MCF 10A (cell line): ENCODE measurements around the gene SIDT1. TPM values are rescaled to one million over a fixed set of nuclear protein-coding genes. Genes with fewer than 3 reads are reported as not detected.

ENCODE experiments used
- BruUV-seq: library from RNA; stranded (reverse); fragments of 400-500 nt; replicated peaks from 2 replicates; lab custom pipeline; 2021; lab: Mats Ljungman, UMichigan
- CTCF ChIA-PET: fragments of 300-600 bp; sonication (Branson Sonifier 250); formaldehyde crosslinking; extraction: SDS; loops from one replicate; lab custom pipeline; 2021; ENCODE audit warnings: antibody characterized with exemption, inconsistent platforms; lab: Yijun Ruan, JAX
- POLR2A ChIA-PET: fragments of 300-600, 350-650 bp; sonication (Branson Sonifier 250); formaldehyde crosslinking; extraction: SDS; loops from one replicate; lab custom pipeline; 2020; ENCODE audit warnings: antibody characterized with exemption, inconsistent platforms; lab: Yijun Ruan, JAX
- DNase-seq: peaks from one replicate; pipeline ENCODE4 v3.0.0-alpha.2; 2018; ENCODE audit not compliant: unreplicated experiment
- H3K27ac Mint-ChIP-seq: one replicate; pipeline ENCODE4 v1.8.0; 2022; ENCODE audit warnings: mild to moderate bottlenecking, low read depth, mixed read lengths; ENCODE audit not compliant: unreplicated experiment
- H3K27me3 Mint-ChIP-seq: one replicate; pipeline ENCODE4 v1.8.0; 2022; ENCODE audit warnings: mixed read lengths; ENCODE audit not compliant: insufficient read depth, unreplicated experiment
- H3K36me3 Mint-ChIP-seq: one replicate; pipeline ENCODE4 v1.8.0; 2022; ENCODE audit warnings: mild to moderate bottlenecking, moderate library complexity, mixed read lengths; ENCODE audit not compliant: insufficient read depth, unreplicated experiment
- H3K4me1 Mint-ChIP-seq: one replicate; pipeline ENCODE4 v1.8.0; 2022; ENCODE audit warnings: mixed read lengths; ENCODE audit not compliant: insufficient read depth, unreplicated experiment
- H3K4me3 Mint-ChIP-seq: one replicate; pipeline ENCODE4 v1.8.0; 2022; ENCODE audit warnings: mild to moderate bottlenecking, moderate library complexity, mixed read lengths; ENCODE audit not compliant: unreplicated experiment
- H3K9me3 Mint-ChIP-seq: one replicate; pipeline ENCODE4 v1.8.0; 2022; ENCODE audit warnings: mixed read lengths; ENCODE audit not compliant: unreplicated experiment
- CTCF ChIP-seq: fragments of 200-600 bp; IDR thresholded peaks from one replicate; pipeline ENCODE4 v1.8.0; 2022; ENCODE audit warnings: antibody characterized with exemption, mild to moderate bottlenecking; ENCODE audit not compliant: unreplicated experiment
- intact Hi-C: fragments of 100-400 bp; cut with micrococcal nuclease; formaldehyde crosslinking; loops from 2 replicates; pipeline ENCODE4 v1.14.1; 2022
- total RNA-seq: library from RNA; stranded (reverse); gene quantifications from 2 replicates; pipeline ENCODE4 v1.2.3, GENCODE V29; 2022

The SIDT1 gene
- total RNA-seq, 1 experiment from 2014 or later = 0.28 TPM

- BruUV-seq = no TSS peak
- H3K4me3 Mint-ChIP-seq = no peak overlapping the region
- H3K27me3 Mint-ChIP-seq = no peaks in the 10 kb centered on the region
- POLR2A ChIA-PET = no interaction called here
- H3K4me1 Mint-ChIP-seq = no peaks in the 10 kb centered on the region
- peaks cover 7% of the 10 kb centered on the region for H3K36me3 Mint-ChIP-seq
- no peak for TF ChIP-seq CTCF
- peaks cover 20% of the 10 kb centered on the region for H3K9me3 Mint-ChIP-seq
- no peak for DNase-seq
- intact Hi-C loops = no loop called here
- H3K27ac Mint-ChIP-seq = no peak overlapping the region
- CTCF ChIA-PET = interaction anchor here (0.6 to 0.9 kb wide), 3 partner anchors 16 to 148 kb away, joined by 3 read pairs; no protein-coding TSS in a partner anchor
Measured at GRCh38 chr3:113643583-113643982, 111.2 kb downstream of the SIDT1 start.

GRCh38 chr3:113648524-113648923 is 116.2 kb downstream of the SIDT1 start:
- no peaks in the 10 kb centered on the region for H3K36me3 Mint-ChIP-seq
- H3K4me1 Mint-ChIP-seq = no peaks in the 10 kb centered on the region
- H3K27me3 Mint-ChIP-seq = no peaks in the 10 kb centered on the region
- BruUV-seq = no TSS peak
- ChIA-PET CTCF (no interaction called here), POLR2A (interaction anchor here (0.6 kb wide), 1 partner anchor 19 kb away, joined by 3 read pairs; no protein-coding TSS in a partner anchor)
- H3K9me3 Mint-ChIP-seq = peaks cover 20% of the 10 kb centered on the region
- DNase-seq = no peak
- no peak overlapping the region for H3K27ac Mint-ChIP-seq
- no peak for TF ChIP-seq CTCF
- H3K4me3 Mint-ChIP-seq = no peak overlapping the region
- intact Hi-C loops = no loop called here

- intact Hi-C loops = no loop called here
- no TSS peak for BruUV-seq
Measured at GRCh38 chr3:113649174-113649845, 117.0 kb downstream of the SIDT1 start.

GRCh38 chr3:113654310-113654709 is 122.0 kb downstream of the SIDT1 start:
- DNase-seq = no peak
- H3K4me3 Mint-ChIP-seq = no peak overlapping the region
- H3K4me1 Mint-ChIP-seq = no peaks in the 10 kb centered on the region
- no peaks in the 10 kb centered on the region for H3K9me3 Mint-ChIP-seq
- POLR2A ChIA-PET = no interaction called here
- no peak overlapping the region for H3K27ac Mint-ChIP-seq
- no peaks in the 10 kb centered on the region for H3K27me3 Mint-ChIP-seq
- CTCF ChIA-PET = interaction anchor here (1.4 kb wide), 1 partner anchor 14 kb away, joined by 5 read pairs; no protein-coding TSS in a partner anchor
- intact Hi-C loops = no loop called here
- H3K36me3 Mint-ChIP-seq = peaks cover 24% of the 10 kb centered on the region
- BruUV-seq = no TSS peak
- no peak for TF ChIP-seq CTCF

More at GRCh38 chr3:113649174-113649845, 117.0 kb downstream of the SIDT1 start:
- Mint-ChIP-seq H3K27me3 (no peaks in the 10 kb centered on the region), H3K9me3 (peaks cover 13% of the 10 kb centered on the region), H3K27ac (no peak overlapping the region), H3K36me3 (no peaks in the 10 kb centered on the region), H3K4me3 (no peak overlapping the region), H3K4me1 (no peaks in the 10 kb centered on the region)
- POLR2A ChIA-PET = interaction anchor here (0.6 kb wide), 1 partner anchor 20 kb away, joined by 3 read pairs; no protein-coding TSS in a partner anchor
- TF ChIP-seq CTCF = no peak
- DNase-seq = no peak
- CTCF ChIA-PET = interaction anchor here (0.9 kb wide), 1 partner anchor 22 kb away, joined by 3 read pairs; no protein-coding TSS in a partner anchor
